Stimulated activated naive CD8-positive, alpha-beta T cell treated with anti-CD3 and anti-CD28 coated beads, Interleukin-15, amount 100 ng/mL, for 72 hours (primary cell): ENCODE measurements around the gene AMOT.
A peak's percentile ranks its signal among the peaks of the same experiment; 100 is the strongest.

ENCODE experiments used
- ATAC-seq: fragments of 150-1000 bp; cut with Tn5 transposase; 2 replicates; pipeline ENCODE4 v1.10.0; 2021; ENCODE audit warnings: mild to moderate bottlenecking, moderate library complexity
- DNase-seq, 2 donors: peaks; one replicate each; pipeline ENCODE4 v3.0.0; 2021 to 2022
- H3K27ac Mint-ChIP-seq, 2 donors: one replicate each; pipeline ENCODE4 v1.8.0; 2022; ENCODE audit warnings: mild to moderate bottlenecking in 2 of 2, mixed read lengths in 2 of 2, moderate library complexity in 2 of 2
- H3K27me3 Mint-ChIP-seq: one replicate; pipeline ENCODE4 v1.8.0; 2022; ENCODE audit warnings: mixed read lengths
- H3K4me1 Mint-ChIP-seq: one replicate; pipeline ENCODE4 v1.8.0; 2022; ENCODE audit warnings: mild to moderate bottlenecking, mixed read lengths
- H3K4me3 Mint-ChIP-seq, 2 donors: one replicate each; pipeline ENCODE4 v1.8.0; 2022; ENCODE audit warnings: mild to moderate bottlenecking in 2 of 2, mixed read lengths in 2 of 2, moderate library complexity in 1 of 2
- H3K9me3 Mint-ChIP-seq, 2 donors: one replicate each; pipeline ENCODE4 v1.8.0; 2022; ENCODE audit warnings: mixed read lengths in 2 of 2

AMOT gene

DNA sequence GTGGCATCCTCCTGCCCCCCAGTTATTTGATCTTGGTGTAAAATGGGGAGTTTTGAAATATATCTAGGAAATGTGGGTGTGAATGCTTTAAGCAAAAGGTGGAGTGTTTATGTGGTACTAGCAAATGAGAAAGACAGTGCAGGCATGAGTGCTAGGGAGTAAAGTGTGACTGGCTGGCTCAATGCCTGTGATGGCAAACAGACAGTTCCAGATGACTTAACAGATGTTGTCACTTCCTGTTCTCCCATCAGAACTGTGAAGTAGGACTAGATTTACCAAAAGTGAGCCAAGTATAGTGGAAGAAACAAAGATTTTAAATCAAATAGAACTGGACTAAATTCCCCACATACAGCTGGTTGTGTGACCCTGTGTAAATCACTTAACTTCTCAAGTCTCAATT, 8.4 kb upstream of the AMOT start:
- DNase-seq: no peak
- Mint-ChIP-seq H3K4me1 (peaks cover 30% of the 10 kb centered on the region), H3K27me3 (peaks cover 7% of the 10 kb centered on the region), H3K4me3 (no peak overlapping the region), H3K9me3 (no peaks in the 10 kb centered on the region), H3K27ac (peak overlapping the region in 1 of 2 donors; percentile 57)
- no peak for ATAC-seq

GRCh38 chrX:112846782-112847181, 6.2 kb upstream of the AMOT start:
- H3K4me1 Mint-ChIP-seq: peaks cover 23% of the 10 kb centered on the region
- no peaks in the 10 kb centered on the region for H3K9me3 Mint-ChIP-seq
- no peak overlapping the region for H3K4me3 Mint-ChIP-seq

GRCh38 chrX:112846187-112846586, 5.6 kb upstream of the AMOT start:
- DNase-seq (no peak), ATAC-seq (no peak)
- Mint-ChIP-seq H3K9me3 (no peaks in the 10 kb centered on the region), H3K4me1 (peaks cover 17% of the 10 kb centered on the region), H3K27me3 (no peaks in the 10 kb centered on the region), H3K27ac (no peak overlapping the region), H3K4me3 (no peak overlapping the region)

More at GRCh38 chrX:112846782-112847181, 6.2 kb upstream of the AMOT start:
- Mint-ChIP-seq H3K27me3 (no peaks in the 10 kb centered on the region), H3K27ac (no peak overlapping the region)
- ATAC-seq (no peak), DNase-seq (no peak)

DNA sequence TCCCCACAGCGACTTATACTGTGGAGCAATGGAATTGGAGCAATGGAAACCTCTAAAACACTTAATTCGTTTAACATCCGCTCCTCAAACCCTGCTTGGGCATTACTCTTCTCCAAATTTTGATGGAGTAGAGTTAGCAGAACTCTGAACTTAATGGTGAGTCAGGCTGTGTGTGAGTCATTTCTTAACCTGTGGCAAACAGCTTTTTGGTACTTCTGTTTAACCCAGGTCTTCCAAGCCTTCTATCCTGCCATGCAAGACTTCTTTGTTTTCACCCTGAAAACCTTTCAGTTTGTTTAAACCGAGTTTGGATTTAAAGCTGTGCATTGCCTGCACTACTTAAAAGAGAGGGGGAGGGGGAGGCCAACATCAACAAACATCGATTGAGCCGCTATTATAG, 3.6 kb upstream of the AMOT start:
- peaks cover 12% of the 10 kb centered on the region for H3K27me3 Mint-ChIP-seq
- peak; percentile 59 for ATAC-seq
- peaks cover 17% of the 10 kb centered on the region for H3K4me1 Mint-ChIP-seq

DNA sequence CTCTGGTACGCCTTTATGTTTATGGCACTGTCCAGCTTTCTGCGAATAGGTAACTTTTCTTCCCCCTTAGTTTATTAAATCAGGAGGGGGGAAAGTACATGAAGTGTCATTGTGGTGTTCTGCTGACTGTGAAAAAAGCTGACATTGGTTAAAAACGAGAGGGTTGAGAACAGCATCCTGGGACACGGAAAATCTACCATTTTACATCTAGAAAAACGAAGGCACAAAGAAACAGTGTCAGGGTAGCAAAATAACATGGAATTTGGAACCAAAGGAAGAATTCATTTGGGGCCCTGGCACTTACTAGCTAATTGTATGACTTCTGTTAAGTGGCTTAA, 1.2 kb upstream of the AMOT start:
- no peak overlapping the region for H3K27ac Mint-ChIP-seq

More for the DNA sequence above, 3.6 kb upstream of the AMOT start:
- no peak for DNase-seq
- Mint-ChIP-seq H3K27ac (no peak overlapping the region), H3K4me3 (no peak overlapping the region), H3K9me3 (no peaks in the 10 kb centered on the region)

GRCh38 chrX:112841114-112841819, 636 bp upstream of the AMOT start:
- H3K27me3 Mint-ChIP-seq: peaks cover 12% of the 10 kb centered on the region
- no peaks in the 10 kb centered on the region for H3K9me3 Mint-ChIP-seq
- no peak overlapping the region for H3K27ac Mint-ChIP-seq
- H3K4me3 Mint-ChIP-seq: peak overlapping the region; percentile 89 to 91
- DNase-seq (peak; percentile 62 to 72), ATAC-seq (peak; percentile 96)
- H3K4me1 Mint-ChIP-seq: peaks cover 17% of the 10 kb centered on the region

More for the DNA sequence above, 1.2 kb upstream of the AMOT start:
- DNase-seq (no peak), ATAC-seq (peak; percentile 37)
- H3K4me1 Mint-ChIP-seq: peaks cover 17% of the 10 kb centered on the region
- peak overlapping the region; percentile 35 to 89 for H3K4me3 Mint-ChIP-seq
- no peaks in the 10 kb centered on the region for H3K9me3 Mint-ChIP-seq
- peaks cover 12% of the 10 kb centered on the region for H3K27me3 Mint-ChIP-seq

- peak overlapping the region; percentile 89 to 91 for H3K4me3 Mint-ChIP-seq
- peaks cover 17% of the 10 kb centered on the region for H3K4me1 Mint-ChIP-seq
- H3K27me3 Mint-ChIP-seq: peaks cover 12% of the 10 kb centered on the region
- no peak for DNase-seq
- ATAC-seq: no peak
- no peak overlapping the region for H3K27ac Mint-ChIP-seq
- H3K9me3 Mint-ChIP-seq: no peaks in the 10 kb centered on the region
Observed at GRCh38 chrX:112839856-112840255, 775 bp downstream of the AMOT start.

DNA sequence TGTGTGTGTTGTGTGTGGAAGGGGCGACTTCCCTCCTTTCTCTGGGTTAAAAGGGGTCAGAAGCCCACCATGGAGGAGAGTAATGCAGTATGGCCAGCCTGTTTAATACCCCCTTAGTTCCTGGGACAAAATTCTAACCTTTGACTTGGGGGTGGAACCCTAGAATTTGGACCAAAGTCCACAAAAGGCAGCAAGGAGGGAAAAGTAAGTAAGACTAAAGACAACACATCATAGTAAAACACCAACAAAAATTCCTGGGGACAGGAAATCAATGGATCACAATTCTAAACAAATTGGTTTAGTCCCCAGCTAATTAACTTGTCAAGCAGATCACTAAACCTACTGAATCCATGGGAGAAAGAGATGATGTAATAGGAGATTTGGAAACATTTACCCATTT, 3.1 kb downstream of the AMOT start:
- Mint-ChIP-seq H3K27ac (no peak overlapping the region), H3K27me3 (peaks cover 12% of the 10 kb centered on the region)
- ATAC-seq: no peak

DNA sequence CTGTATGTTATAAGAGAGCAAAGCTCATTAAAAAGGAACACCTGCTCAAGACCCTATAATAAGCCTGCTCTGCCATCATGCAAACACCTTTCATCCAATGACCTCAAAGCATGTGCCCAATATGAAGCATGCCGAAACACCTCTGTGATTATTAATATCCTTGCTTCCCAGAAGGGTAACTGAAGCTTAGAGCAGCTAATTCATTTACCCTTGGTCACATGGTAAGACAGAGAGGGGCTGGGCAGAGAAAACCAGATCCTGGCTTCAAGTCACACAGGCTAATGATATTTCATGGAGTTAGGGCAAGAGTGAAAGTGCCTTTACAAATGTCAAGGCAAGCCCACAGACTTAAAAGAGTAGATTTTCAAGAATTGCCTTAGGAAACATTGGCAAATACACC, 5.6 kb downstream of the AMOT start:
- Mint-ChIP-seq H3K9me3 (no peaks in the 10 kb centered on the region), H3K27ac (no peak overlapping the region), H3K27me3 (peaks cover 8% of the 10 kb centered on the region), H3K4me3 (no peak overlapping the region), H3K4me1 (peaks cover 7% of the 10 kb centered on the region)
- DNase-seq: no peak
- no peak for ATAC-seq

More for the DNA sequence above, 3.1 kb downstream of the AMOT start:
- peaks cover 11% of the 10 kb centered on the region for H3K4me1 Mint-ChIP-seq
- H3K4me3 Mint-ChIP-seq: no peak overlapping the region
- DNase-seq: no peak
- H3K9me3 Mint-ChIP-seq: no peaks in the 10 kb centered on the region

GRCh38 chrX:112834031-112834845, 6.4 kb downstream of the AMOT start:
- H3K27me3 Mint-ChIP-seq: peaks cover under 1% of the 10 kb centered on the region
- no peak for ATAC-seq
- H3K4me3 Mint-ChIP-seq: no peak overlapping the region
- no peak overlapping the region for H3K27ac Mint-ChIP-seq
- H3K4me1 Mint-ChIP-seq: no peaks in the 10 kb centered on the region
- H3K9me3 Mint-ChIP-seq: no peaks in the 10 kb centered on the region
- DNase-seq: no peak

DNA sequence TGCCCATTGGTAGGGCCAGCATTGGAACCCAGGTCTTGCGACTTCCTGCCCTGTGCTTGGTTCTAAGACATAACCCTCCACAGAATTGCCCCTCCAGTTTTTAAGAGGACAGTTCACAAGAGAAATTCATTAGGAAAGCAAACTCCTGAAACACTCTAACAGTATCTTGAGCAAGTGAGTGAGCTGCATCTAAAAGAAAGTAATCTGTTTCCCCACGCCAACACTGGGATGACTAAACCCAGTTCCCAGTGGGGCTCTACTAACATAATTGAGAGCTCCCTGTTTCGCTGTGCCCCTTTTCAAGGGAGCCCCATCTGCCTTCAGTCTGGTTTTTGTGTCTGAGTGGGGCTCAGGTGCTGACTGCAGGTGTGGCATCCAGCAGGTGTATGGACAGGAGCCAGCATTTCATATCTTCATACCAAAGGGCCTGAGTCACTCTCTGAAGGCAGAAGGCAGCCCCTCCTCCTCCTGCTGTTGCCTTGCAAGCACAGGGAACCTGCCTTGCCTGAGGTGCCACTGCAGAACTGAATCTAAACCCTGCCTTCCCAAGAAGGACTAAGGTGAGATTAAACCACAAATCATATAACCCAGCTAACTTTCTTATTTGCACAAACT, 8.0 kb downstream of the AMOT start:
- Mint-ChIP-seq H3K9me3 (no peaks in the 10 kb centered on the region), H3K27me3 (no peaks in the 10 kb centered on the region), H3K27ac (no peak overlapping the region), H3K4me1 (no peaks in the 10 kb centered on the region), H3K4me3 (no peak overlapping the region)
- DNase-seq (no peak), ATAC-seq (no peak)

DNA sequence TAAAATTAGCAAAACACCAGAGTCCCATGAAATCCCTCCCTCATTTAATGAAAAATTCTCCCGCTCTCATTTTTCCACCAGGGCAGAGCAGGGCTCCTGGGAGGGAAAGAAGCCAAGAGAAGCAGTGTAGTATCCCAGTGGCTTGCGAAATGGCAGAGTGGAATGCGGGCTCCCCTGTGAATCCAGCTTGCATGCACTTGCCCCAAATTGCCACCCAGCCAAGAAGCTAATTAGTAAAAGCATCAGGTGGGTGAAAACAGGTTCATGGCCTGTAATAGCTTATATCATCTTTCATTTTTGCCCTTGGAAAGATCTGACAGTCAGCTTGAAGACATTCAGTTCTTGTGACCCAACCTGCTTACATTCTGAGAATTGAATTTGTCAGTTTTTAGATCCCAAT, 10.1 kb downstream of the AMOT start:
- DNase-seq: no peak
- ATAC-seq: no peak
- H3K4me1 Mint-ChIP-seq: no peaks in the 10 kb centered on the region
- no peaks in the 10 kb centered on the region for H3K9me3 Mint-ChIP-seq
- no peak overlapping the region for H3K4me3 Mint-ChIP-seq
- no peaks in the 10 kb centered on the region for H3K27me3 Mint-ChIP-seq
- H3K27ac Mint-ChIP-seq: no peak overlapping the region

DNA sequence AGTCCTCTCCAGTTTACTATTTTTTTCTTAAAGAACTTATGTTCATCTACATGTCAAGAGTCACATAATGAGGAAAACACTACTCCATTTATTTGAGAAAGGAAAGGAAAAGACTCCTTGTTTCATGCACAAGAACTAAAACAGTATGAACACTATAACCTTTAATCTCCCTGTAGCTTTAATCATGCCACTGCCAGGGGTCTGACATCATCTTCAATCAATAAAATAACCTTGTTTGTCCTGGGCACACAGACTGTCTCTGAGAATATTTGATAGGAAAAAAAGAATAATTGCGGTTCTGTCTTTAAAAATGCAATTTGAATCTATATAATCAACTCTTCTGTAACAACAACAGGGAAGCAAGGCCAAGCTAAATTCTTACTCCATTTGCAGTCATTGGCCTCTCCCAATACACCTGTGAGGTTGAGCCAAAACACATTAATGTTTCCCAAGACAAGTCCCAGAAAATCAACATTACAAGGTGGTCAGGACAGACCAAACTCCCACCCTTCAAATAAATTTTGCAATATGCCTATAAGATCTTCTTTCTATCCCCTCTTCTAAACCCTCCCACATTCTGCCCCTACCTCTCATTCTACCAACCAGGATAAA, 13.2 kb downstream of the AMOT start:
- no peak for ATAC-seq
- Mint-ChIP-seq H3K4me3 (no peak overlapping the region), H3K9me3 (no peaks in the 10 kb centered on the region), H3K27me3 (no peaks in the 10 kb centered on the region), H3K4me1 (no peaks in the 10 kb centered on the region), H3K27ac (no peak overlapping the region)
- DNase-seq: no peak

GRCh38 chrX:112826023-112826422, 14.6 kb downstream of the AMOT start:
- peaks cover under 1% of the 10 kb centered on the region for H3K4me1 Mint-ChIP-seq
- no peak overlapping the region for H3K27ac Mint-ChIP-seq
- H3K27me3 Mint-ChIP-seq: no peaks in the 10 kb centered on the region
- DNase-seq: no peak
- no peaks in the 10 kb centered on the region for H3K9me3 Mint-ChIP-seq
- no peak for ATAC-seq
- no peak overlapping the region for H3K4me3 Mint-ChIP-seq

DNA sequence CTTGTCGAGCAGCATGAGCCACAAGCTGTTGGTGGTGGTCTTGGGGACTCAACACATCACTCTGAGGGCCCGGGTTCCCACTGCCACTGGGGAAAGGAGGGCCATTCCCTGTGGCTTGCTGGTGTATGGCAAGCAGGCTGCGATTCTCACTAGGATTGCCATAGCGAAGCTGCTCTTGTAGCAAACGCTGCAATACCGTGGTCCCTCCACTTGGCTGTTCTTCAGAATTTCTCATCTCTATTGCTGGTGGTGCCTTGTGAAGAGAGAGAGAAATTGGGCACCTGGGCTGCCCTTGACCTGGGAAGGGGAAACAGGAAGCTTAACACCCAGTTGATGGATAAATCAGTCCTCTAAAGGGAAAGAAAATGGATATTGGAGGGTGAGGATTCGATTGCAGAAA, 17.7 kb downstream of the AMOT start:
- Mint-ChIP-seq H3K9me3 (no peaks in the 10 kb centered on the region), H3K4me1 (peaks cover 11% of the 10 kb centered on the region), H3K4me3 (no peak overlapping the region), H3K27me3 (no peaks in the 10 kb centered on the region), H3K27ac (no peak overlapping the region)
- DNase-seq (no peak), ATAC-seq (no peak)
